ENCODE results near the gene RRP1B. TPM values are rescaled to one million over a fixed set of nuclear protein-coding genes. Genes with fewer than 3 reads are reported as not detected.
"Not testable (repeated sequence)": the region's sequence is repeated elsewhere in the genome, so short reads cannot be mapped to it uniquely, and the experiment has no call there.

Gene RRP1B
- total RNA-seq, 3 donors from 2014 or later, result 17.1 to 22.6 (median 22.1) TPM

GRCh38 chr21:43694437-43695079 lies 35.2 kb downstream of the RRP1B start:
- intact Hi-C loops (cut with DNase I; ENCODE audit: low total_unique reads), result no loop called here
- H3K27me3 ChIP-seq, result no peaks in the 10 kb centered on the region
- TF ChIP-seq CTCF (IDR thresholded peaks at IDR 0.05), result no peak
- TF ChIP-seq POLR2AphosphoS5 (IDR thresholded peaks at IDR 0.05), result no peak
- no peak for TF ChIP-seq POLR2A (IDR thresholded peaks at IDR 0.05)
- H3K27ac ChIP-seq, result no peak overlapping the region
- no peaks in the 10 kb centered on the region for H3K36me3 ChIP-seq
- H3K9me3 ChIP-seq, result no peaks in the 10 kb centered on the region
- H3K4me1 ChIP-seq, result no peaks in the 10 kb centered on the region
- no peak overlapping the region for H3K4me3 ChIP-seq
- DNase-seq (ENCODE audit: low spot score in 2 of 2), result no peak

- no peak overlapping the region for H3K4me3 ChIP-seq
- no peaks in the 10 kb centered on the region for H3K27me3 ChIP-seq
- intact Hi-C loops (cut with DNase I; ENCODE audit: low total_unique reads), result no loop called here
- no peaks in the 10 kb centered on the region for H3K36me3 ChIP-seq
- TF ChIP-seq CTCF (IDR thresholded peaks at IDR 0.05) (no peak), POLR2A (IDR thresholded peaks at IDR 0.05) (no peak), POLR2AphosphoS5 (IDR thresholded peaks at IDR 0.05) (no peak)
- no peak overlapping the region for H3K27ac ChIP-seq
- no peaks in the 10 kb centered on the region for H3K9me3 ChIP-seq
- no peaks in the 10 kb centered on the region for H3K4me1 ChIP-seq
- no peak for DNase-seq (ENCODE audit: low spot score in 2 of 2)
Observed at GRCh38 chr21:43696214-43696613, 36.9 kb downstream of the RRP1B start.

GRCh38 chr21:43697758-43698643 lies 38.6 kb downstream of the RRP1B start:
- H3K4me1 ChIP-seq, result no peaks in the 10 kb centered on the region
- no peak overlapping the region for H3K27ac ChIP-seq
- intact Hi-C loops (cut with DNase I; ENCODE audit: low total_unique reads), result no loop called here
- H3K27me3 ChIP-seq, result no peaks in the 10 kb centered on the region
- no peak for TF ChIP-seq CTCF (IDR thresholded peaks at IDR 0.05)
- no peak for TF ChIP-seq POLR2AphosphoS5 (IDR thresholded peaks at IDR 0.05)
- TF ChIP-seq POLR2A (IDR thresholded peaks at IDR 0.05), result no peak
- no peak overlapping the region for H3K4me3 ChIP-seq
- no peak for DNase-seq (ENCODE audit: low spot score in 2 of 2)
- no peaks in the 10 kb centered on the region for H3K9me3 ChIP-seq
- H3K36me3 ChIP-seq, result no peaks in the 10 kb centered on the region

- H3K27me3 ChIP-seq; intact Hi-C loops (cut with DNase I; ENCODE audit: low total_unique reads); H3K27ac ChIP-seq: not testable (repeated sequence)
Observed at GRCh38 chr21:43699492-43699777, 40.1 kb downstream of the RRP1B start.

GRCh38 chr21:43699933-43700599 lies 40.7 kb downstream of the RRP1B start:
- intact Hi-C loops (cut with DNase I; ENCODE audit: low total_unique reads), result no loop called here
- Histone ChIP-seq H3K9me3 (no peaks in the 10 kb centered on the region), H3K36me3 (no peaks in the 10 kb centered on the region), H3K27ac (no peak overlapping the region), H3K27me3 (no peaks in the 10 kb centered on the region), H3K4me3 (no peak overlapping the region), H3K4me1 (no peaks in the 10 kb centered on the region)
- no peak for DNase-seq (ENCODE audit: low spot score in 2 of 2)
- no peak for TF ChIP-seq POLR2AphosphoS5 (IDR thresholded peaks at IDR 0.05)
- TF ChIP-seq CTCF (IDR thresholded peaks at IDR 0.05), result no peak
- TF ChIP-seq POLR2A (IDR thresholded peaks at IDR 0.05), result no peak

More at GRCh38 chr21:43699492-43699777, 40.1 kb downstream of the RRP1B start:
- not testable (repeated sequence) for H3K4me1 ChIP-seq; H3K4me3 ChIP-seq; DNase-seq (ENCODE audit: low spot score in 2 of 2); H3K36me3 ChIP-seq; H3K9me3 ChIP-seq
